ENCODE data around the gene ZNF575.
"Not testable (repeated sequence)": the region's sequence is repeated elsewhere in the genome, so short reads cannot be mapped to it uniquely, and the experiment has no call there.

Gene ZNF575

DNA sequence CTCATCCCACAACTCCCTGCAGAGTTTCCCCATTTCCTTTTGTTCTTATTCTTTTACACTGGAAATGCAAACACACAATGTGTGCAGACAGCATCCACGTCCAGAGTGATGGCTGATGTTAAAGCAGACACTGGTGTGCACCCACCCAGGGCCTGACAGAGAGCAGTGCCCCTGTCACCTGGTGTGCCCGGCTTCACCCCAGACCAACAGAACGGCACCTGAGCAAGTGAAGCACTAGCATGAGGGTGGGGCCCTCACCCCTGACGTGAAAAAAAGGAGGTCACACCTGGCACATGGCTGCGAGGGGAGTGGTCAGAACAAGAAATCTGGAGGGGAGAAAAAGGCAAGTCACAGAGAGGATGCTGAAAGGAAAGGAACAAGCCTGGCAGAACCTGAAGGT lies 12.3 kb downstream of the ZNF575 start:
- no peak for DNase-seq

DNA sequence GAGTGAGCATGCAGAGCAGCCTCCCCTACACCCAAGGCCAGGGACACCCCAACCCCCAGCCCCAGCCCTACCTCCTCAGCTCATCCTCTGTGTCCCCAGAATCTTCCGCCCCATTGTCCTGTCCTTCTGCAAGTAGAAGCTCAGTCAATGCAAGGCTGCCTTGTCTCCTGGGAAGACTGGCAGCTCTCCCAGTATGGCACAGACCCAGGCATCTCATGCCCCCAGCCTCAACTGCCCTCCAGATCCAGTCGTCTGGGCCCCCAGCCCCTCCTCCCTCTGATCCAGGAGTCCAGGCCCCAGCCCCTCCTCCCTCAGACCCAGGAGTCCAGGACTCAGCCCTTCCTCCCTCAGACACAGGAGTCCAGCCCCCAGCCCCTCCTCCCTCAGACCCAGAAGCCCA lies 13.0 kb downstream of the ZNF575 start:
- no peak for DNase-seq

- no peak for DNase-seq
These were observed 13.6 kb downstream of the ZNF575 start for GRCh38 chr19:43546581-43546980.

GRCh38 chr19:43547926-43548325 lies 14.9 kb downstream of the ZNF575 start:
- not testable (repeated sequence) for DNase-seq

DNA sequence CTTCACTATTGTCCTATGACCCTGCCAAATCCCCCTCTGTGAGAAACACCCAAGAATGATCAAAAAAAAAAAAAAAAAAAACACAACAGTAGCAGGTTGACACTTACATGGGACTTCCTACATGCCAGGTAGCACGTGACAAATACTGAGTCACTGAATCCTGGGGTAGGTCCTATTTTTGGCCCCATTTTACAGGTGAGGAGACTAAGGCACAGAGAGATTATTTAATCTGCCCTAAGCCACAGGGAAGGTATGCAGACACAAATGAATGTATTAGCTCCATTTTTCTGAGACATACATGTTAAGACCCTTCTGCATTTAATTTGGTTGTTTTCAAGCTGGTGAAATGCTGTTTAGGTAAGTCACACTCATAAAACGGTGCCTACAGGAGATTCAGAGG lies 15.7 kb downstream of the ZNF575 start:
- DNase-seq, result no peak

DNA sequence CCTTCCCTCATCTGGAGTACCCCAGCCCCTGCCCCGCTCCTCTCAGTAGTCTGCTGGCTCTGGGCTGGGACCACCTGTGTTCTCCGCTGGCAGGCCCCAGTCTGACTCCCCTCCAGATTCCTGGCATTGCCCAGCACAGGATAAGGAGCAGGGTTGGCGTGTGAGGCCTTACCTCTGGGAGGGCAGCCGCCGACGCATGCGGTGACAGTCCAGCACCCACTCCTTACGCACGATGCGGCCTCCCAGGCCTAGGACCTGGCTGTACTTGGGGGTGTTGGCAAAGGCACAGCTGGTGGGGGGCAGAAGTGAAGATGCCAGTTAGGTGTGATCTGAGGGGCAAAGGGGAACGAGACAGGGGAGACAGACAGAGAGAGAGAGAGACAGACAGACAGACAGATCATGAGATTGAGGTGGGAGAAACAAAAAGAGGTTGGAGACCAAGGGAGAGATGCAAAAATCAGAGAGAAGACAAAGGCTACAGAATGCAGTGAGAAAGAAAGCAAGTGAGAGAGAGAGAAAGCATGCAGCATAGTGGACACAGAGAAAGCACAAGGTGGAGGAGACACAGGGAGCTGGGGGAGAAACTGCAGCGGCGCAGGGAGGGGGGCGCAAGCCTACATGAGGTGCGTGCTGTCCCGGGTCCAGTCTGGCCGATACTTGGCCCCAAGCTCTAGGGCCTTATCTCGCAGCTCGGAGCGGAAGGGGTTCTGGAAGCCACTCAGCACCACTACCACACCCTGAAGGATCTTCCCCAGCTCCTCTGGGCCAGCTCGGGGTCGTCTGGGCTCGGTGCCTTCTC lies 18.6 kb downstream of the ZNF575 start:
- no peak for DNase-seq

- DNase-seq, result no peak
These were observed 19.1 kb downstream of the ZNF575 start for GRCh38 chr19:43552198-43552450.

DNA sequence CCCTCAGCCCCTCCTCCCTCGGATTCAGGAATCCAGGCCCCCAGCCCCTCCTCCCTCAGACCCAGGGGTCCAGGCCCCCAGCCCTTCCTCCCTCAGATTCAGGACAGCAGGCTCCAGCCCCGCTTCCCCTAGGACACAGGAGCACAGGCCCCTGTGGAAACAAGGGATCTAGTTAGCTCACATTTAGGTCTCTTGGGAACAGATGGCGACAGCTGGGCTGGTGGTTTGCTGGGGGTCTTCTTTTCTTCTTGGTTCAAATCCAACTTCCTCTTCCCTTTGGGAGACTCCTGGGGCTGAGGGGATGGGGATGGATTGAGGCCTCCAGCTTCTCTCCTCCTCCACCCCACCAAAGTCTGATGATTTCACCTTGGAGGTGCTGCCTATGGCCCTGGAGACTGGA lies 19.6 kb downstream of the ZNF575 start:
- no peak for DNase-seq

DNA sequence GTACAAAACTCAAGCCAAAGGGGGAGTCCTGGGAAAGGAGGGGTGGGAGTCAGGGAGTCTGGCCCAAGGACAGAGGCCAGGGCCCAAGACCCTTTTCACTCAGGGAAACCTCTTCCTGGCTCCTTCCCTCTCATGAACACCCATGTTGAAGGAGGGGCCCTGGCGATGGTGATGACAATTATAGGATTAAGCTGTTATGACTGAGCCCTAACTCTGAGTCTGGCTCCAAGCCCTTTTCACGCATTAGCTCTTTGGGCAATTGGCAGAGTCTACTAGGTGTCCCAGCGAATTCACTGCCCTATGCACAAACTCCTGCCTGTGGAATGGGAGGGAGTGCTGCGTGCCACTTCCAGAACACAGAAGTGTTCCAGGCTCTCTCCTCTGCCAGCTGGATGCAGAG lies 20.7 kb downstream of the ZNF575 start:
- DNase-seq, result no peak

DNA sequence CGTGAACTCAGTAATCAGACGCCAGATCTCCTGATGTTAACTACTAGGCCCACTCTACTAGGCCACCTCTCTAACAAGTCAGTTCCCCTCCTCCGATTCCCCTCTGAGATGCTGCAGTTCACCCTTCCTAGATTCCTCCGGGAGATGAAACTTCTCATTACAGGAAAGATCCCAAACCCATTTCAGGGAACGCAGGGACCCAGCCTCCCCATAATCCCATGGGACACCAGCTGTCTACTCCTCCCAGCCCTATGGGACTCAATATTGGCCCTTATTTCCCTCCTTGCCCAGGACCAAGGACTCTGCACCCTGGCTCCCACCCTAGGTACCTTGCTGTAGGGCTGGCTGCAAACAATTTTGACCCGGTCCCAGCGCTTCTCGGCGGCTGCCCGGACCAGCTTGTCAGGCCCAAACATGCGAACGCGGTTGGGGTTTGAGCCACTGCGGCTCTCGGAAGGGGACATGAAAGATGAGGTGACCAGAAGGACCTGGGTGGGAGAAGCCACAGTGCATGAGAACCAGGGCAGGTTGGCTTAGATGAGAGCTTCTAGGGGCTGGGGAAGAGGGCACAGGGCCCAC lies 21.4 kb downstream of the ZNF575 start:
- DNase-seq, result no peak

GRCh38 chr19:43555185-43555770 lies 22.3 kb downstream of the ZNF575 start:
- peak; percentile 58 for DNase-seq

DNA sequence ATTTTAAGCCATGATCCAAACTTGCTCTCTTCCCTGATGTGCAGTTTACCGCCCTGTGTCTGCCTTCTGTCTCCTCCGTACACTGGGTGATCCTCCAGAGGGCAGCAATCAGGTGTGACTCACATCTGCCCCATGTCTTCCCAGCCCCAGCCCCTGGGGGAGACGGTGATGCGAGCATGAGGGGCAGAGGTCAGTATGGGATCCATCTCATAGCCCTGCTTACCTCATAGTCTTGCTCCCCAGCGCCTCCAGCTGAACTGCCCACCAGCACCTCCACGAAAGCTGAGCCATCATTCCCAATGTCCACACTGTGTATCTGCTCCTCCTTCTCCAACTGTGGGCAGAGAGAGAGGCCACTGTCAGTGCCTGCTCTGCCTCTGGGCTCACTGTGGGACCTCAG lies 27.7 kb downstream of the ZNF575 start:
- DNase-seq, result no peak

DNA sequence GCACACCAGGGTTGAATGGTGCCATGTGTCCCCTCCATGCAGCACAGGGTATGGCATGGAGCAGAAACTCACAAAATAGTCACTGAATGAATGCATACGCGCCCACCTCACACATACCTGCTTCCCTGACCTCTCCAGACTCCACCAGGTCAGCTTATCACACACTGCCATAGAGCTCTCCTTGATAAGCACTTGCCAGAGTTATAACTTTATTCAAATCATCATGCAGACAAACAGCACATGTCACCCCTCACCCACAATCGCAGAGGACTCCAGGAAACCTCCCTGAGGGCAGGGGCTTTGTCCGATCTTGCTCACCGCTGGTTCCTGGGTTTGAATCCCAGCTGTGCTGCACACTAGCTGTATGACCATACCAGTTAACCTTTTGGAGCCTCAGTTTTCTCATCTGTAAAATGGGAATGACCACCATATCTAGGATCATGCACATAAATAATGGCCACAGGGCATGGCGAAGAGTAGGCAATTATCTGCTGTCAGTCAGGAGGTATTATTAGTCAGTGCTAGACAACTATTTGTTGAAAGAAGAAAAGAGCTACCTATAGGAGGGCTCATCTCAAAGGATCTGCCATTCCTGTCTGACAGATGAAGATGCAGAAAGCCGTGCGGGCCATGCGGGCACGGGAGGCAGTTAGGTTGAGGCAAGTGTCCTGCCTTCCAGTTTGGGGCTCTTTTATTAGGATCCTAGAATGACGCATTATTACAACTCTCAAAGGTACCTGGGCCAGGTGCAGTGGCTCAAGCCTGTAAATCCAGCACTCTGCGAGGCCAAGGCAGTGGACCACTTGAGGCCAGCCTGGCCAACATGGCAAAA lies 28.4 kb downstream of the ZNF575 start:
- no peak for DNase-seq

- no peak for DNase-seq
These were observed 29.3 kb downstream of the ZNF575 start for GRCh38 chr19:43562226-43562697.

- DNase-seq, result no peak
These were observed 29.8 kb downstream of the ZNF575 start for GRCh38 chr19:43562698-43563241.

- no peak for DNase-seq
These were observed 30.9 kb downstream of the ZNF575 start for GRCh38 chr19:43563816-43564457.

GRCh38 chr19:43564800-43565199 lies 31.8 kb downstream of the ZNF575 start:
- no peak for DNase-seq

GRCh38 chr19:43569657-43570056 lies 36.7 kb downstream of the ZNF575 start:
- no peak for DNase-seq

DNA sequence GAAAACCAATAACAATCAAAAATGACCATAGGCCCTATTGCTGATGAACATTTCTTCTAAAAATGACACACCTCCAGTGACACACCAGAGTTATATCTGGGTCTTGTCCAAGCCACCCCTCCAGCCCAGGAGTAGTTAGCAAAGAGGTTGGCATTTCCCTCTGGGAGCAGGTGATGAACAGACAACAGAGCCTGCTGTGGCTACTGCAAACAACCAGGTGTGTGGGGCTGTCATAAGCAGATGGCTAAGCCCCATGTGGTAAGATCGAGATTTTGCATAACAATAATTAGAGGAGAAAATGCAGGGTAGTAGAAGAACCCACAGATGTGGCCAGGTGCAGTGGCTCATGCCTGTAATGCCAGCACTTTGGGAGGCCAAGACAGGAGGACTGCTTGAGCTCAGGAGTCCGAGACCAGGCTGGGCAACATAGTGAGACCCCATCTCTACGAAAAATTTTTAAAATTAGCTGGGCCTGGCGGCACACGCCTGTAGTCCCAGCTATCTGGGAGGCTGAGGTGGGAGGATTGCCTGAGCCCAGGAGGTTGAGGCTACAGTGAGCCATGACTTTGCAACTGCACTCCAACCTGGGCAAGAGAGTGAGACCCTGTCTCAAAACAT lies 37.3 kb downstream of the ZNF575 start:
- no peak for DNase-seq

DNA sequence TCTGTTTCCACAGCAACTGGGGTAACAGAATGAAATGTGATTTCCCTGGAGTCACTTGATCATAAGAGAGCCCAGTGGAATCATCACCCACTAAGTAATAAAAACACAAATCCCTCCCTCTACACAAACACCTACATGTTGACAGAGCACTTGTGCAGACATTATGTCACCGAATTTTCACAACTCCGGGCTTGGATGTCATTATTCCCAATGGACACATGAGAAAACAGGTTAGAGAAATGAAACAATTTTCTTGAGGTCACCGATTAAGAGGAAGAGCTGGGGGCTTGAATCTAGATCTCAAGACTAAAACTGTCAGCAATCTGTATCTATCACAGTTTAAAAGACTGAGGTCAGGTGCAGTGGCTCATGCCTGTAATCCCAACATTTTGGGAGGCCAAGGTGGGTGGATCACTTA lies 39.2 kb downstream of the ZNF575 start:
- no peak for DNase-seq

GRCh38 chr19:43574424-43575155 lies 41.6 kb downstream of the ZNF575 start:
- DNase-seq, result no peak

Measured in retina (tissue), 1 donor.